Non-pigmented ciliary epithelial cell (primary cell): ENCODE data around the gene TSPOAP1.

Source experiments
- DNase-seq: peaks from one replicate; pipeline ENCODE4 v3.0.0-alpha.2; 2010; ENCODE audit warnings: low read depth

TSPOAP1 gene

DNA sequence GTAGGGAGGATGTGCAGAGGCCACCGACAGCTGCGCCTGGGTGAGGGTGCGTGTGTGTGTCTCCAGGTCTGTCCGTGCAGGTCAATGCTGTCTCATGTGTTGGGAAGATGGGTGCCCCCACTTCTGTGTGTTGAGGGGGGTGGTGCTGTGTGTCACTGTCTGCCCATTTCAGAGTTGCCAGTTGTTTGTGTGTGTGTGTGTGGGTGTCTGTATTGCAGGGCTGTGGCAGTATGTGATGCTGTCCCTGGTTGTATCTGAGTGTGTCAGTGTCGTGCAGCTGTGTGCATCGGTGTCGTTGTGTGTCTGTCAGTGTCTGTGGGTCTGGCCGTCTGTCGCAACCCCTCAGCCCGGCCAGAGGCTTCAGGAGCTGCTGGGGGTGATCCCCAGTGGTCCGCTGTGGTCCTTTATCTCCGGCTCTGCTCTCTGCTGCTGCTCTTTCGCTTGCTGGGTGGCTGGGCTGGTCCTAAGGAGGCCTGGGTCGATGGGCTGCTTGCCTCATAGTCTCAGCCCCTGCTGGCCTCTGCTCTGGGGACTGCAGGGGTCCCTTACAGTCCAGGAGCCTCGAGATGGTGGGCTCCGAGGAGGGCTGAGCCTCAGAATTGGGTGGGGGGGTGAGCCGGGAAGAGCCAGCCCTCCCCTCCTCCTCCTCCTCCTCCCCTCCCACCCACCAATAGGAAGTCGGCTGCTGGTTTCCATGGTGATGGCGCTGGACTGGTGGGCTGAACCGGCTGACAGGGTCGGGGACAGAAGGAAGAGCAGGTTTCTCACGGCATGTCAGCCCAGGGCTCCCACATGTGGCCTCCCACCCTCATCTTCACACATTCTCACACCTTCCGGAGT, at the start of gene TSPOAP1:
Gene TSPOAP1, minus strand, starts transcription at position 601 of the 840 bp plus-strand sequence. CDS start 875 bp downstream, outside the sequence.
- no peak for DNase-seq

DNA sequence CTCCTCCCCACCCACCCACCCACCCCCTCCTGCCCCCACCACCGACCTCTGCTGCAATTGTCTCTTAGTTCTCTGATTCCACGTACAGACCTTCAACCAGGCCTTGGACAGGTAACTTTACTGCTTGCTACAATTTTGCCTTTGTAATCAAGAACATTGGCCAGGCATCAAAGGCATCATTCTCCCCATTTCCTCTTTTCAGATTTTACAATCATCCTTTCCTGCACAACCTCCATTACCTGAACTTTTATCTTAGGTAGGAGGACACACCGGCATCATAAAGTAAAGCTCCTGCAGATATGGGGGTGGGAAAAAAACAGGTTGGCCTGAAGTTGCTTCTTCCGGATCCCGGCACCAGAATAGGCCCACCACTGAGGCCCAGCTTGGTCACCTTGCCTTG, 49.1 kb upstream of the TSPOAP1 start:
- DNase-seq: no peak

DNA sequence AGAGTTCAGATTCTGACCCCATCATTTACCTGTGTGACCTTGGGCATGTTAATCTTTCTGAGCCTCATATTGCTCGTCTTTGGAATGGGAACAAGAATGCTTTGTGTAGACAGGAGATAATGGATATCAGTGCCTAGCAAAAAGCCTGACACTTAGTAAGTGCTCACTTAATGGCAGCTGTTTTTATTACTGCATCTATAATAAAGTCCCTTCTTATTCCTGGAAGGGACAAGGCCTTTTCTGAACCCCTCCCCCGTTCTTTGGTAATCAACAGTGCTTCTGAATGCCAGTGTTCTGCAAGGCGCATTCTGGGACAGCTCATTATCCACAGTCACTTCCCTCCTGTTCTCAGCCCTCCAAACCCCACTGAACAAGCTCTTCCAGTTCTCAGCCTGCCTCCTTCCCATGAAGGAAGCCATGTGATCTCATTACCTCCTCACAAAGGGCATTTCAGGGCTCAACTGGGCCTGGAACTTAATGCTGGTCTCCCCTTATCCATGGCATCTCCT, 48.6 kb upstream of the TSPOAP1 start:
- no peak for DNase-seq

GRCh38 chr17:58376472-58377000, 47.9 kb upstream of the TSPOAP1 start:
- DNase-seq: no peak

DNA sequence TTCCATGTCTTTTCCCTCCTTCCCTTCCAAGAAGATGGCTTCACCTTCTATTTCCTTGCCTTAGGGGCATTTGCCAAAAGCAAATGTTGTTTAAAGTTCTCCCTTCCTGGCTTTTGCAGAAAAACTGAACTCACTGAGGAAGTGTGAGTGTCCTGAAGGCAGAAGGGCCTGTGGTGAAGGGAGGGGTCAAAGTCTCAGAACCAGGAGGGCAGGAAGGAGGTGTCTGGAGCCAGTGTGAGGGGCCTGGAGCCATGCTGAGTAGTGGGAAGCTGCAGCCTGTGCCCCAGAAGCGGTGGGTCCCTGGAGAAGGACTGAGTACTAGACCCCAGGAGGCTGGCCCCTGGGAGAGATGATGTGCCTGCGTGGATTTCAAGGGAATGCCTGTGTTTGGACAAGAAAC, 47.2 kb upstream of the TSPOAP1 start:
- DNase-seq: no peak

GRCh38 chr17:58375256-58375655, 46.7 kb upstream of the TSPOAP1 start:
- no peak for DNase-seq

GRCh38 chr17:58373923-58374322, 45.3 kb upstream of the TSPOAP1 start:
- no peak for DNase-seq

- no peak for DNase-seq
These were observed 44.4 kb upstream of the TSPOAP1 start for GRCh38 chr17:58373003-58373402.

DNA sequence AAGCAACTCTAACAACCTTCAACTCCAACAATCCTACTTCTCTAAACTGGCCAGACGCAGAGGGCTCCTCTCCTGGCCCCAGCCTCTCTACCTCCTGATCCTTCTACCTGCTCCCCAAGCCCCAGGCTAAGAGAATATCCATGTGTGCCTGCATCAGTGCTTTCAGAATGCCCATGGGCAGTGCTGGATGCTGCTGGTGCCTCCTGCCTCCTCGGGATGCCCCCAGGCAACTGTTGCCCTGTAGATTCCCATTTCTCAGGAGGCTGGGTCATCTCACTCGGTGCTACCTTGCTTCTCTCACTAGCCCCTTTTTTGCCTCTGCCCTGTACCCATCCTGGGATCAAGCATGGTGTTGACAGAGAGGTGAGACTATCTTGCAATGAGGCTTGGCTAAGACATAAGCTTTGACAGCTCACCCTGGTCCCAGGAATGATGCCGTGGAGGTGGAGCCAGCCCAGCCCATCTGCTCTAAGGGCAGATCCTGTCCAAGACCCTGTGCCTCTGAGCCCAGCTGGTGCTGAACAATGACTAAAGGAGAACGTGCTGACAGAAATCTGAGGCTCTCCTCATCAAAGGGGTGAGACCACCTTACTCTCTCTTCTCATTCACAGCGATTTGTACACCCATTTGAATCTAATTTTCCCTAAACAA, 42.8 kb upstream of the TSPOAP1 start:
- DNase-seq: no peak

- no peak for DNase-seq
These were observed 42.1 kb upstream of the TSPOAP1 start for GRCh38 chr17:58370716-58371115.

GRCh38 chr17:58370309-58370708, 41.7 kb upstream of the TSPOAP1 start:
- no peak for DNase-seq

- DNase-seq: no peak
These were observed 40.8 kb upstream of the TSPOAP1 start for GRCh38 chr17:58369214-58370031.

DNA sequence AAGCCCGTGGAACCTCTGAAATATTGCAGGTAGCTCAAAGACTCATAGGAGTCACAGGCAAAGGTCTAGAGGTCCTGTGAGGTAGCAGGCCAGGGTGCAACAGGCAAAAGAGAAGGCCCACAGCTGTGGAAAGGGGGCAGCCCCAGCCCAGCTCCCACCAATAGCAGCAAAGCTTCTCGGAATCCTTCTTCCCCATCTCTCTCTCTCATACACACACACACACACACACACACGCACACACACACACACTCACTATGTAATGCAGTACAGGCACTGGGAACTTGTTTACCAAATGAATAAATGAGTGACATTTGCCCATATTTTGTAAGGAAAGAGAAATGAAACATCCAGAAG, 40.2 kb upstream of the TSPOAP1 start:
- no peak for DNase-seq

DNA sequence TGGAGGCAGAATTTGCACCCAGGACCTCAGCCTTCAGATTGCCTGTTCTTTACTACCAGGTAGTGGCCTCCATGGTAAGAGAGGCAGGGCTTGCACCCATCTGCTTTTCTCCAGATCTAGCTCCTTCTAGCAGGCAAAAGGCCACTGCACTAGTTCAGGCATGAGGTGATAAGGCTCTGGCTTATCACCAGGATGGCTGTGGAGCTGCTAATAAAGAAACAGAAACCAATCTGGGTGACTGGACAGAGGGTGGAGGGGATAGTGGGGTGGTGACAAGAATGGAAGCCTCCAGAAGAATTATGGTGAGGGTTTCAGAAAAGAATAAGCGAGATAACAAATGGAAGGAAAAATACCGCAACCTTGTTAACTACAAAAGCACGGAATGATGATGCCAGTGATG, 38.9 kb upstream of the TSPOAP1 start:
- no peak for DNase-seq

- no peak for DNase-seq
These were observed 37.5 kb upstream of the TSPOAP1 start for GRCh38 chr17:58365980-58366595.

- no peak for DNase-seq
These were observed 36.8 kb upstream of the TSPOAP1 start for GRCh38 chr17:58365185-58365979.

DNA sequence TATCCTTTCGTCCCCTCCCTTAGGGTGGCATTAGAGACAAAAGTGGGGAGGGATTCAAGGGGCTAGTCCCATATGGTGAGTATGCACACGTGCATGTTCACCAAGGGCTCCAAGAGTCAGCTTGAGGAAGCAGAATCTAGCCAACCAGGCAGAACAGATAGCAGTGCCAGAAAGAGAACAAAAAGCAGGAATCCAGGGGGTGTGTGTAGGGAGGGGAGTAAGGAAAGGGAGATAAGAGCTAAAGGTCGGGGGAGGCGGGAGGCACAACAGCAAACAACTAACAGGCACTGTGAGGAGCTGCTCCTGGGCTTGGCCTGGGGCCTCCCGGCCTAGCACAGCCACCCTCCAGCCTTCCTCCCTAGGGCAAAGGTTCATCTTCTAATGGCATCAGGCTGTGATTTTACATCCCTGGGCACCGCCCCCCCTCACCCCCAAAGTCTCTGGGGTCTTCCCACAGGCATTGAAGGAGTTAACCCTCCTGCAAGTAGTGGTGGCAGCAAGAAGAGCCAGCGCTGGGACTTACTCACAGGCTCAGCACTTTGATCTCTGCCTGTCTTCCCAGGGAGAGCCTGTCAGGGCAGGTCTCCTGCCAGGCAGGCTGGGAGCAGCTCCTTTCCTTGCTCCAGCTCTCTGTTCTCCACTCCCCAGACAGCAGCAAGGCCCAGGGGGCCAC, 35.8 kb upstream of the TSPOAP1 start:
- DNase-seq: no peak

DNA sequence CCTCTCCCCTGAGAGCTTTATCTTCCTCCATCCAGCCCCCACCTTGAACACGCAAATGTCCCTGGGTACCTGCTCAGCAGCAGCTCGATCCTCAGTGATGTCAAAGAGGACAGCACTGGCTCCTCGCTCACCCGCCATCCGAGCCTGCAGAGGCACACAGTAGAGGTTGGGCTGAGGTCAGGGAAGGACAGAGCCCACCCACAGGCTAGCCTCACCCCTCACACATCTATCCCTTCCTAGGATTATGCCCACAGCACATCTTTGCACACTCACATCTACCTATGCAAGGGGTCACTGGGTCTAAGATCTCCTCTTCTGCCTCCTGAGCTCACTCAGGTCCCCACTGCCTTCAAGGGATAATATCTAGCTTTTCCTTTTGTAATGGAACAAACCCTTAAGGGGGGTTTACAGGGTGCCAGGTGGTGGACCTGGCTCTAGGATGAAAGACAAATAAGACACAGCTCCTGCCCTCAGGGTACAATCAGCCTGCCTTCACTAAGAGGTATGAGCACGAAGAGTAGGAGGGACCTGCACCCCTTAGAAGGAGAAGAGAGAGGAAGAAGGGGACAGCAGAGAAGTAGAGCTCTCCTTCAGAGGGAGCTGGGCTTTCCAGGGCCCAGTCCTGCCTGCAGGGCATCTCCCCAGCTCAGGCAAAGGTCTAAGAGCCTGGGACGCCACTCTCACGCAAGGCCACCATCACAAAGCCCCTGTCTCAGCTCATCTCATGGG, 35.0 kb upstream of the TSPOAP1 start:
- DNase-seq: no peak

DNA sequence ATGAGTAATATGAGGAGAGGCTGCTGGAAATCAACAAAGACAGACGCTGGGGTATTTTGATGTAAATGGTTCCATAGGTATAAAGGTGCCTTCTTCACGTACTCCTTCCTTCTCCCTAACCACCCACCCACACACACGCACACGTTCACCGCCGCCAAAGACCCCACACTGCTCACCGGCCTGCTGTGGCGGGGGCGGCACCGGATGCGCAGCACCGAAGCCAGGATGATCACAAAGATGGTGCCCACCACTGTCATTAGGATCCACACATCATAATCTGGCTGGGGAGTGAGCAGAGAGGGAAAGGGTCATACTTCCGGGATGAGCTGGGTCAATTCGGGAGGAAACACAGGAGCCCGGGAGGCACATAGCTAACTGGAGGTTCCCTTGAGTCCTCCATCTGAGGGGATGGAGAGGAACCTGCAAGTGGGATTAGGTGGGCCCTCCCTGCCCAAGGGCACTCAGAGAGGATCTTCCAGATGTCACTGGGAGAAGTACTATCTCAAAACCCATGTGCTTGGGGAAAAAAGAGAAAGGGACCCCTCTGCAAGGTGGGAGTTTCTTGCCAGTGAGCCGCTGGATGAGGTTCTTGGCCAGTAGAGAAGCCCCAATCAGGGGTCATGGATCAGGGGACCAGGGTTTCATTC, 33.9 kb upstream of the TSPOAP1 start:
- DNase-seq: no peak
